HEK293 (cell line): ENCODE results near the gene TBC1D13.

Experiments used
- CTCF ChIA-PET: fragments of 350-600 bp; formaldehyde crosslinking; extraction: SDS; loops from one replicate; lab custom pipeline; 2021; ENCODE audit warnings: antibody characterized with exemption; lab: Yijun Ruan, JAX
- POLR2A ChIA-PET: fragments of 300-600 bp; formaldehyde crosslinking; extraction: SDS; loops from one replicate; lab custom pipeline; 2020; ENCODE audit warnings: antibody characterized with exemption, inconsistent platforms; lab: Yijun Ruan, JAX
- H3K27ac ChIP-seq: fragments of 200-500 bp; sonication (Bioruptor generic); 2 replicates; pipeline ENCODE4 v1.5.1; 2014; ENCODE audit warnings: low read depth, low read length, control low read depth, inconsistent platforms; ENCODE audit errors: extremely low read depth
- H3K36me3 ChIP-seq, 2 experiments: fragments of 200-500 bp in 1 of 2; sonication (Bioruptor generic) in 1 of 2; 1 replicate in 1 of 2; 2 replicates in 1 of 2; pipeline ENCODE4 v1.5.1; 2014 to 2017; ENCODE audit warnings: inconsistent platforms in 2 of 2, low read length in 2 of 2; ENCODE audit not compliant: control insufficient read depth in 2 of 2, insufficient read depth in 1 of 2
- H3K4me1 ChIP-seq: fragments of 200-500 bp; sonication (Bioruptor generic); 2 replicates; pipeline ENCODE4 v1.5.1; 2014; ENCODE audit warnings: mild to moderate bottlenecking, low read length, inconsistent platforms; ENCODE audit not compliant: control insufficient read depth, insufficient read depth
- H3K4me3 ChIP-seq: 2 replicates; pipeline ENCODE4 v1.5.1; 2011; ENCODE audit warnings: low read depth, mild to moderate bottlenecking, control low read depth, low read length, moderate library complexity
- H3K9me3 ChIP-seq: fragments of 200-500 bp; sonication (Bioruptor generic); 2 replicates; pipeline ENCODE4 v1.5.1; 2014; ENCODE audit warnings: low read depth, low read length, inconsistent platforms; ENCODE audit not compliant: control insufficient read depth, insufficient read depth
- HOXD13 ChIP-seq: sonication (generic); formaldehyde crosslinking; IDR thresholded peaks from 2 replicates; pipeline ENCODE4 v1.8.0; 2022; ENCODE audit warnings: missing genetic modification reagents, borderline replicate concordance
- KLF7 ChIP-seq: fragments of 450-650 bp; formaldehyde crosslinking; IDR thresholded peaks from 2 replicates; pipeline ENCODE4 v1.5.1; 2016; ENCODE audit warnings: missing biosample characterization, missing genetic modification characterization, borderline replicate concordance
- KLF9 ChIP-seq: fragments of 450-650 bp; formaldehyde crosslinking; IDR thresholded peaks from 2 replicates; pipeline ENCODE4 v1.5.1; 2016; ENCODE audit warnings: missing biosample characterization, missing genetic modification characterization, low read depth
- SALL2 ChIP-seq: fragments of 450-650 bp; formaldehyde crosslinking; IDR thresholded peaks from 2 replicates; pipeline ENCODE4 v1.5.0; 2017; ENCODE audit warnings: missing biosample characterization, mild to moderate bottlenecking, missing genetic modification characterization, borderline replicate concordance
- SP2 ChIP-seq: fragments of 450-650 bp; formaldehyde crosslinking; IDR thresholded peaks from 2 replicates; pipeline ENCODE4 v1.5.1; 2016; ENCODE audit warnings: missing biosample characterization, missing genetic modification characterization
- ZBTB26 ChIP-seq: fragments of 450-650 bp; formaldehyde crosslinking; optimal IDR thresholded peaks from 2 replicates; pipeline ENCODE3; 2016; ENCODE audit warnings: missing biosample characterization, mild to moderate bottlenecking, missing genetic modification characterization
- ZNF214 ChIP-seq: fragments of 450-650 bp; formaldehyde crosslinking; IDR thresholded peaks from 2 replicates; pipeline ENCODE4 v1.5.1; 2017; ENCODE audit warnings: missing biosample characterization, mild to moderate bottlenecking, missing genetic modification characterization, borderline replicate concordance
- ZNF239 ChIP-seq: fragments of 450-650 bp; formaldehyde crosslinking; IDR thresholded peaks from 2 replicates; pipeline ENCODE4 v1.5.1; 2016; ENCODE audit warnings: missing biosample characterization, missing genetic modification characterization
- ZNF341 ChIP-seq: fragments of 450-650 bp; formaldehyde crosslinking; IDR thresholded peaks from 2 replicates; pipeline ENCODE4; 2016; ENCODE audit warnings: low read depth, missing biosample characterization, missing genetic modification characterization
- ZNF404 ChIP-seq: fragments of 450-650 bp; formaldehyde crosslinking; IDR thresholded peaks from 2 replicates; pipeline ENCODE4 v1.5.1; 2017; ENCODE audit warnings: missing biosample characterization, missing genetic modification characterization
- ZNF48 ChIP-seq: fragments of 450-650 bp; formaldehyde crosslinking; IDR thresholded peaks from 2 replicates; pipeline ENCODE4 v1.5.1; 2016; ENCODE audit warnings: missing biosample characterization, missing genetic modification characterization
- ZNF501 ChIP-seq: fragments of 450-650 bp; formaldehyde crosslinking; IDR thresholded peaks from 2 replicates; pipeline ENCODE4 v1.5.1; 2016; ENCODE audit warnings: missing biosample characterization, missing genetic modification characterization
- ZNF701 ChIP-seq: fragments of 450-650 bp; formaldehyde crosslinking; IDR thresholded peaks from 2 replicates; pipeline ENCODE4 v1.5.1; 2016; ENCODE audit warnings: missing biosample characterization, missing genetic modification characterization
- ZNF707 ChIP-seq: fragments of 450-650 bp; formaldehyde crosslinking; IDR thresholded peaks from 2 replicates; pipeline ENCODE4 v1.5.1; 2016; ENCODE audit warnings: missing biosample characterization, missing genetic modification characterization
- ZNF785 ChIP-seq: fragments of 450-650 bp; formaldehyde crosslinking; IDR thresholded peaks from 2 replicates; pipeline ENCODE4 v1.5.1; 2016; ENCODE audit warnings: missing biosample characterization, missing genetic modification characterization
- TF ChIP-seq, protein P1 (sequence below): fragments of 450-650 bp; formaldehyde crosslinking; IDR thresholded peaks from 2 replicates; pipeline ENCODE4 v1.5.1; 2016; ENCODE audit warnings: missing biosample characterization, missing genetic modification characterization
- TF ChIP-seq, protein P2 (sequence below): fragments of 450-650 bp; formaldehyde crosslinking; IDR thresholded peaks from 2 replicates; pipeline ENCODE4 v1.5.1; 2016; ENCODE audit warnings: missing biosample characterization, missing genetic modification characterization

TBC1D13 gene

DNA sequence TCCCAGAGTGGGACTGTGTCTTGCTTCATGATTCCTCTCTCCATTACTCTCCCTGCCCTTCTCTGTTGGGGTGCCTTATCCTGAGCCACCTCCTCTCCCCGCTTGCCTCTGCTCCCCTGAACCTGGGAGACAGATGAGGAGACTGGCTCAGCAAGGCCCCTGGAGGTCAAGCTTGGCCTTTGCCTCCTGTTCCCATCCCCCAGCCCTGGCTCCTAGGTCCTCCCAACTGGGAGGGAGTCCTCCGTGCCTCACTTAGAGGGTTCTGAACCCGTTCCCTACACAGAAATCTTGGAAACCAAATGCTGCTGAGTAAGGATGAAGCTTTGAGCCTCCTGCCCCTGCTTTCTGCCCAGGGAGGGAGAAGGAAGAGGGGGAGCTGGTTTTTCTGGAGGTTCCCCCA is 21.5 kb downstream of the TBC1D13 start:
- Histone ChIP-seq H3K36me3 (peaks cover 0 to 54% of the 10 kb centered on the region in 2 experiments; a peak in 2 of 3 replicates), H3K27ac (no peak overlapping the region), H3K4me3 (no peak overlapping the region), H3K9me3 (no peaks in the 10 kb centered on the region), H3K4me1 (no peaks in the 10 kb centered on the region)
- CTCF ChIA-PET: interaction anchor here (0.7 kb wide), 1 partner anchor 75 kb away, joined by 4 read pairs; no protein-coding TSS in a partner anchor
- POLR2A ChIA-PET: interaction anchor here (1.3 to 2.9 kb wide), 2 partner anchors 10 to 21 kb away, joined by 3 to 12 read pairs; partner anchors contain the start of genes ENDOG and SPOUT1
- no peak for TF ChIP-seq ZNF501 (tag by site-specific recombination)

DNA sequence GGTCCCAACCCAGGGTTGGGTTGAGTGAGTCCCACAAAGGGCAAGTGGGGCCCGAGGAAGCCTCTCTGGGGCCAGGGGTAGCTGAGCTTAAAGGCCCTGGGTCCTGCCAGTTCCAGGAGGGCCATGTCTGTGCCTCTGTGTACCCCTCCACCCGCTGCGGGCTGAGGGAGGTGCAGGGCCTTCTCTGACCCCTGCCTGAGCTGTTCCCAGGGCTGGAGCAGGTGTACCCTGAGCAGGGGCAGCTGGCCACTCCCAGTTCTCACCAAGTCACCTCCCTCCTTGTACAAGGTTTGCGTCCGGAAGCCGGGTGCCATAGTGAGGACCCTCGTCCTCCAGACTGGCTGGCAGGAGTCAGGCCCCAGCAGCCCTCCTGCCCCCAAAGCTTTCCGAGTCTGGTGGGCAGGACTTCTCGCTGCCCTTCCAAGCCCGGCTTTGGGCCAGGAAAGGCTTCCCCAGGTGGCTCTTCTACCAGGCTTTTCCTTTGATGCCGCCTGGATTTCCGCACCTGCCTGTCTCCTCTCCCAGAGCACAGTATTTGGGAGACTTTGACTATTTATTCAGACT is 22.1 kb downstream of the TBC1D13 start:
- TF ChIP-seq, protein P1, sequence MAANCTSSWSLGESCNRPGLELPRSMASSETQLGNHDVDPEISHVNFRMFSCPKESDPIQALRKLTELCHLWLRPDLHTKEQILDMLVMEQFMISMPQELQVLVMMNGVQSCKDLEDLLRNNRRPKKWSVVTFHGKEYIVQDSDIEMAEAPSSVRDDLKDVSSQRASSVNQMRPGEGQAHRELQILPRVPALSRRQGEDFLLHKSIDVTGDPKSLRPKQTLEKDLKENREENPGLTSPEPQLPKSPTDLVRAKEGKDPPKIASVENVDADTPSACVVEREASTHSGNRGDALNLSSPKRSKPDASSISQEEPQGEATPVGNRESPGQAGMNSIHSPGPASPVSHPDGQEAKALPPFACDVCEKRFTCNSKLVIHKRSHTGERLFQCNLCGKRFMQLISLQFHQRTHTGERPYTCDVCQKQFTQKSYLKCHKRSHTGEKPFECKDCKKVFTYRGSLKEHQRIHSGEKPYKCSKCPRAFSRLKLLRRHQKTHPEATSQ: no peak
- no peak for TF ChIP-seq SALL2 (tag by site-specific recombination)
- TF ChIP-seq ZNF707 (tag by site-specific recombination): no peak
- TF ChIP-seq ZNF341 (tag by site-specific recombination): no peak
- no peak for TF ChIP-seq ZNF785
- no peak for TF ChIP-seq KLF9 (tag by site-specific recombination)
- TF ChIP-seq, protein P2, sequence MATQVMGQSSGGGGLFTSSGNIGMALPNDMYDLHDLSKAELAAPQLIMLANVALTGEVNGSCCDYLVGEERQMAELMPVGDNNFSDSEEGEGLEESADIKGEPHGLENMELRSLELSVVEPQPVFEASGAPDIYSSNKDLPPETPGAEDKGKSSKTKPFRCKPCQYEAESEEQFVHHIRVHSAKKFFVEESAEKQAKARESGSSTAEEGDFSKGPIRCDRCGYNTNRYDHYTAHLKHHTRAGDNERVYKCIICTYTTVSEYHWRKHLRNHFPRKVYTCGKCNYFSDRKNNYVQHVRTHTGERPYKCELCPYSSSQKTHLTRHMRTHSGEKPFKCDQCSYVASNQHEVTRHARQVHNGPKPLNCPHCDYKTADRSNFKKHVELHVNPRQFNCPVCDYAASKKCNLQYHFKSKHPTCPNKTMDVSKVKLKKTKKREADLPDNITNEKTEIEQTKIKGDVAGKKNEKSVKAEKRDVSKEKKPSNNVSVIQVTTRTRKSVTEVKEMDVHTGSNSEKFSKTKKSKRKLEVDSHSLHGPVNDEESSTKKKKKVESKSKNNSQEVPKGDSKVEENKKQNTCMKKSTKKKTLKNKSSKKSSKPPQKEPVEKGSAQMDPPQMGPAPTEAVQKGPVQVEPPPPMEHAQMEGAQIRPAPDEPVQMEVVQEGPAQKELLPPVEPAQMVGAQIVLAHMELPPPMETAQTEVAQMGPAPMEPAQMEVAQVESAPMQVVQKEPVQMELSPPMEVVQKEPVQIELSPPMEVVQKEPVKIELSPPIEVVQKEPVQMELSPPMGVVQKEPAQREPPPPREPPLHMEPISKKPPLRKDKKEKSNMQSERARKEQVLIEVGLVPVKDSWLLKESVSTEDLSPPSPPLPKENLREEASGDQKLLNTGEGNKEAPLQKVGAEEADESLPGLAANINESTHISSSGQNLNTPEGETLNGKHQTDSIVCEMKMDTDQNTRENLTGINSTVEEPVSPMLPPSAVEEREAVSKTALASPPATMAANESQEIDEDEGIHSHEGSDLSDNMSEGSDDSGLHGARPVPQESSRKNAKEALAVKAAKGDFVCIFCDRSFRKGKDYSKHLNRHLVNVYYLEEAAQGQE (tag by site-specific recombination): no peak
- TF ChIP-seq ZNF404 (tag by site-specific recombination): no peak
- no peak for TF ChIP-seq KLF7
- no peak for TF ChIP-seq ZNF48 (tag by site-specific recombination)
- Histone ChIP-seq H3K27ac (no peak overlapping the region), H3K9me3 (no peaks in the 10 kb centered on the region), H3K36me3 (peaks cover 0 to 48% of the 10 kb centered on the region in 2 experiments; a peak in 2 of 3 replicates), H3K4me1 (no peaks in the 10 kb centered on the region), H3K4me3 (no peak overlapping the region)
- ChIA-PET POLR2A (interaction anchor here (1.3 to 2.9 kb wide), 2 partner anchors 9 to 21 kb away, joined by 3 to 12 read pairs; partner anchors contain the start of genes ENDOG and SPOUT1), CTCF (interaction anchor here (0.7 to 1.7 kb wide), 3 partner anchors 19 to 76 kb away, joined by 3 to 5 read pairs (median 4); no protein-coding TSS in a partner anchor)

DNA sequence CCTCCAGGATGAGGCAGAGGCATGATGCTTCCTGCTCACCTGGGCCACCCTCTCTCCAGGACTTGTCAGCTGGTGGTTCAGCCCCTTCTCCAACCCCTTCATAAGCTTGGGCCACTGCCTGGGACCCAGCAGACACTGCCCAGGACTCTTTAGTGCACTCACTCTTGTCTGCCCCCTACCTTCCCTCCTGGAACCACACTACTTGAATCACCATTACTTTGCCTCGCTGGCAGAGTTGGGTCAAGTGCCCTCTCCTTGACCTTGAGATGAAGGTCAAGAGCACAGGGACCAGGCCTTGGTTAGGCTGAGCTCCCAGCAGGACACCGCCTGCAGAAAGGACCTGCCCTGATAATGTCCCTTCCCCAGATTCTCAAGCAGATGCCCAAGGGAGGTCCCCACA is 22.8 kb downstream of the TBC1D13 start:
- no peak overlapping the region for H3K4me3 ChIP-seq
- H3K9me3 ChIP-seq: no peaks in the 10 kb centered on the region
- ChIA-PET CTCF (interaction anchor here (0.6 to 1.7 kb wide), 8 partner anchors 8 to 174 kb away, joined by 3 to 7 read pairs (median 4); partner anchors contain the start of genes ENDOG and TBC1D13), POLR2A (interaction anchor here (1.2 kb wide), 1 partner anchor 8 kb away, joined by 5 read pairs; the partner anchor contains the start of gene ENDOG)
- no peak overlapping the region for H3K27ac ChIP-seq
- peaks cover 0 to 45% of the 10 kb centered on the region in 2 experiments; a peak in 2 of 3 replicates for H3K36me3 ChIP-seq
- no peaks in the 10 kb centered on the region for H3K4me1 ChIP-seq
- TF ChIP-seq, protein P2 (tag by site-specific recombination): no peak
- TF ChIP-seq ZNF701 (tag by site-specific recombination) (no peak), HOXD13 (CRISPR knock-in tag) (no peak), ZNF404 (tag by site-specific recombination) (no peak), ZBTB26 (tag by site-specific recombination) (no peak), ZNF239 (tag by site-specific recombination) (no peak), ZNF214 (tag by site-specific recombination) (no peak), SP2 (no peak)
- TF ChIP-seq, protein P1: no peak
